NCI-H1930 (cell line): ENCODE results near the gene TSC22D3.
"Not testable (repeated sequence)": the region's sequence is repeated elsewhere in the genome, so short reads cannot be mapped to it uniquely, and the experiment has no call there.

Experiments
- DNase-seq, 2 experiments: peaks; one replicate each; lab custom pipeline; 2025; lab: John Stamatoyannopoulos, UW

TSC22D3 gene

DNA sequence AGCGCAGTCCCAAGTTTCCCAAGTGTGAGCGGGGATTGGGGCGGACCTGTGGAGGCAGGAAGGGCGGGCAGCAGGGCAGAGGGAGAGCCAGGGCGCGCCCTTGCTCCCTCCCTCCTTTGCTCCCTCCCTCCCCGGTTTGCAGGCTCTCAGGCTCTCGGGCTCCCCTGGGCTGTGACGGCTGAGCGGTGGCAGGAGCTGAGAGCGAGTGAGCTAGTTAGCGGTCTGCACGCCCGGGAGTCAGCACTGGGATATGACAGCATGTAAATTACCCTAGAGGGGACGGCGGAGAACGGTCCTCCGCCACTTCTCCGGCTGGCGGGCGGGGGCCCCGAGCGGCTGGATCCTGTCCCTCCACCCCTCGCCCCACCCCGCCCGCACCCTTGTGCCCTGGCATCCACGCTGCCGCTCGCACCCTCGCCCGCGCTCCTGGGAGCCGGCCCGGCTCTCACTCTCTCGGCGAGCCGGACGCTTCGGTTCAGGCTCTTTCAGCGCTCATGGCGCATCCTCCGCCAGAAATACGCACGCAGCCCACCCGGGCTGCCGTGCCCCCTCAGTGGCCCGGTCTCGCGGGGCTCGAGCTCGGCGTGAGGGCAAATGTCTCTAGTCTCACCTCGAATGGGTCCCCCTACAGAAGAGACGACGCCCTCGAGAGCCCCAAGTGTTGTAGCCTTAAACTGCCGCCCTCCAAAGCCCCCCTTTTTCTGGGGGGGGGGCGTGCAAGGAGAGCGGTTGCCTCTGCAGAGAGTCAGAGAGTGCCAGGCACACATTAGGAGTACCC, at the start of gene TSC22D3:
Gene TSC22D3, minus strand, starts transcription at position 54 of the 778 bp plus-strand sequence. CDS start 368 bp downstream, outside the sequence.
- DNase-seq: peak; percentile 19 to 50

- no peak for DNase-seq
Measured at GRCh38 chrX:107823456-107823855, 47.9 kb upstream of the TSC22D3 start.

GRCh38 chrX:107823042-107823441, 47.5 kb upstream of the TSC22D3 start:
- DNase-seq: no peak

- DNase-seq: no peak
Measured at GRCh38 chrX:107818900-107819521, 43.4 kb upstream of the TSC22D3 start.

DNA sequence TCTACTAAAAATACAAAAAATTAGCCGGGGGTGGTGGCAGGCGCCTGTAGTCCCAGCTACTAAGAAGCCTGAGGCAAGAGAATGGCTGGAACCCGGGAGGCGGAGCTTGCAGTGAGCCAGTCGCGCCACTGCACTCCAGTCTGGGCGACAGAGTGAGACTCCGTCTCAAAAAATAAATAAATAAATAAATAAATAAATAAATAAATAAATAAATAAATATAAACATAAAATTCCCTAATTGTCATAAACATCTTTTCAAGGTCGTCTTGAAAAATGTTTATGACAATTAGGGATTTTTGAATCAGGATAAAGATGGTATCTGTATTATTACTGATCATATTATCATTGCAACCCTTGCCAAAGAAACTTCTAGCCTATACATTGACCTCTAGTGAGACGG, 34.5 kb upstream of the TSC22D3 start:
- not testable (repeated sequence) for DNase-seq

- DNase-seq: no peak
Measured at GRCh38 chrX:107805179-107805578, 29.6 kb upstream of the TSC22D3 start.

DNA sequence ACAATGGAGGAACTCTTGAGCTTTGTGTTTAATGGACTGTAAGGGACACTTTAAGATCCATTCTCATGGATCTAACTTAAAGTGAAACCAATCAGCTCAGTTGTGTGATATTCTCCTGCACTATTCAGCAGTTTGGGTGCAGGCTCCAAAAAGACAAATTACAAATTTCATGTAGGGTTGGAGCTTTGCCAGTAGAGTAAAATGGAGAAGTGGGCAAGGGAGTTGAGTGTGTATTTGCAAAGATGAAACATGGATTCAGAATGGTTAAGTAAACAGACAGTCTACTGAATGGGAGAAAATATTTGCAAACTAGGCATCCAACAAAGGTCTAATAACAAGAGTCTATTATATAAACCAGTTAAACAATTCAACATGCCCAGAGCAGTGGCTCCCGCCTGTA, 28.8 kb upstream of the TSC22D3 start:
- DNase-seq: no peak

DNA sequence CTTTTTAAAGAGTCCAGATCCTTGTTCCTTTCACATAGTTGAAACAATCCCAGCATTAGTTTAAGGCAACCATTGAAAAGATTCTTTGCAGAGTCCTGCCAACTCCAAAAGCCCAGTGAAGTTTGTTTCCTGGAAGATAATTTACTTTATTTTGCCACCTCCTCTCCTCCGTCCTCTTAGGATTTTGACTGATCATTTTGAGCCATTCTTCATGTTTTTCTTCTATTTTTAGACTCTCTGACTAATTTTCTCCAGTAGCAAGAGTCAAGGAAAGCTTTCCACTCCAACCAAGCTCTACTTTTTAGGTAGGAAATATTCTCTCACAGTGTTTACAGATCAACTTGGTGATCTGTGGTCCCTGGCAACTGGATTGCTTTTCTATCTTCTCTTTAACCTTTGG, 12.2 kb upstream of the TSC22D3 start:
- no peak for DNase-seq

- no peak for DNase-seq
Measured at GRCh38 chrX:107780525-107780924, 4.9 kb upstream of the TSC22D3 start.

GRCh38 chrX:107777536-107777832, 1.9 kb upstream of the TSC22D3 start, which contains the start of gene NCBP2L:
Gene NCBP2L, plus strand, starts transcription at chrX:107777733. Its CDS starts 16,488 bp downstream, at chrX:107794221.
- no peak for DNase-seq

DNA sequence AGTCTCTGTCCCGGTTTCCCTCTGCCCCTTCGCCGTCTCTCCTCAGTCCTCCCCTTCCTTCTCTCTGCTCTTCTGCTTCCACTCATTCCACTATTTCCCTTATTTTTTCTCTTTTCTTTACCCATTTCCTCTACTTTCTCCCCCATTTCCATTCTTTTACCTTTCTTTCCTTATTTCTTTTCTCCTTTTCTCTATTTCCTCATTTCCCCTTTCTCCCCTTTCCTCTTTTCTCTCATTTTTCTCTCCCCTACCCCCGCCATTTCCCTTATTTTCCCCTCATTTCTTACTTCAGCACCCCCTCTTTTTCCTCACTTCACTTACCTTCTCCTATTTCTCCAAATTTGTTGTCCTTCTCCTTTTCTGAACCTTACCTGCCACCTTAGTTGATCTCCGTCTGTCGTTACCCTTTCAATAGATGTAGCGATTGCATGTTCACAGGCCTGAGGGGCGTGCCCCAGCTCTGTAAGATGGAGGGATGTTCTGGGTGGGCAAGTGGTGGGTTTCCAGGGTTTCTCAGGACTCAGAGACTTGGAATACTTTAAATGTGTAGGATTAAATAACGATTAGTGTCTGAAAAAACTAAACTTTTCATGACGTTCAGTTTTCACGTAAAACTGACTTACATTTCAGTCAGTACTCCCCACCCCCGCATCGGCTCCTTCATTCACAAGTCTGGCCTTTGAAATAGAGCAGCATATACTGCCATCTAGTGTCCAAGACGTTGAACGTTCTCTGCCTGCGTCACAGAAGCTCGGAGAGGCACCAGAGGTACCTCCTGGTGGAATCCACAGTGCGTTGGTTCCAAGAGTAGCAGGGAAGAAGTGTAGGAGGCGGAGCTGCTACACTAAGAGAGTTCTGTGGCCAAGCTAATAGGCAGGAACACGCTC, 1.3 kb upstream of the TSC22D3 start:
- peak; percentile 43 to 70 for DNase-seq

- DNase-seq: no peak
Measured at GRCh38 chrX:107775000-107775733, 420 bp downstream of the TSC22D3 start.

- DNase-seq: no peak
Measured at GRCh38 chrX:107773906-107774435, 1.6 kb downstream of the TSC22D3 start.

- no peak for DNase-seq
Measured at GRCh38 chrX:107773206-107773605, 2.4 kb downstream of the TSC22D3 start.

- DNase-seq: no peak
Measured at GRCh38 chrX:107769581-107770317, 5.8 kb downstream of the TSC22D3 start.

- no peak for DNase-seq
Measured at GRCh38 chrX:107768051-107768450, 7.5 kb downstream of the TSC22D3 start.

DNA sequence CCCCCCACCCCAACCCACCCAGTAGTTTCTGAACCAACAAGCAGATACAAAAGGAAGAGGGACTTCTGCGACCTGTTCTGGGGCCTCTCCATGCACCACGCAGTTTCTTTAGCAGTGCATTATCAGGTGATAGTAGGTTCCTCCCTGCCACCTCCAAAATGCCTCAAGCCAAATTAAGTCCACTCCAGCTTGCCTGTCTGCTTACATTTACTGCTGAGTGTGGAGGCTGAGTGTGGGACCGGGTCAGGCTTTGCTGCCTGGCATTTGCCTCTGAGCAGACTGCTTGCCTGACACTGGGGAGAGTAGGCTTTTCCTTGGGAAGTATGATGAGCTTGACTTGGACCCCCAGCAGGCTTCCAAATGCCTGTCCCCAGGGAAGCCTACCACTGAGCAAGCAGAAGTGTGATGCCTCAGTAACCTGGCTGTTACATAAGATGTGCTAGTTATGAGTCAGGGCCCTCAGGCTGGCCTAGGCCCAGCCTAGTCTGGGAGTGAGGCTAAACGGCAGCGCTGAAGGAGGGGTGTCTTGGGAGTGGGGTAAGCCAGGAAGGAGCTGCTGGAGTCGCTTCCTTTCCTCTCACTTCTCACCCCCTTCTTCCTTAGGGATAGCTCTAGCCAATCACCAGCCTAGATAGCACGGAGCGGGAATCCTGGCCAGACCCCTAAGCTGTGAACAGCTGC, 9.0 kb downstream of the TSC22D3 start:
- no peak for DNase-seq

DNA sequence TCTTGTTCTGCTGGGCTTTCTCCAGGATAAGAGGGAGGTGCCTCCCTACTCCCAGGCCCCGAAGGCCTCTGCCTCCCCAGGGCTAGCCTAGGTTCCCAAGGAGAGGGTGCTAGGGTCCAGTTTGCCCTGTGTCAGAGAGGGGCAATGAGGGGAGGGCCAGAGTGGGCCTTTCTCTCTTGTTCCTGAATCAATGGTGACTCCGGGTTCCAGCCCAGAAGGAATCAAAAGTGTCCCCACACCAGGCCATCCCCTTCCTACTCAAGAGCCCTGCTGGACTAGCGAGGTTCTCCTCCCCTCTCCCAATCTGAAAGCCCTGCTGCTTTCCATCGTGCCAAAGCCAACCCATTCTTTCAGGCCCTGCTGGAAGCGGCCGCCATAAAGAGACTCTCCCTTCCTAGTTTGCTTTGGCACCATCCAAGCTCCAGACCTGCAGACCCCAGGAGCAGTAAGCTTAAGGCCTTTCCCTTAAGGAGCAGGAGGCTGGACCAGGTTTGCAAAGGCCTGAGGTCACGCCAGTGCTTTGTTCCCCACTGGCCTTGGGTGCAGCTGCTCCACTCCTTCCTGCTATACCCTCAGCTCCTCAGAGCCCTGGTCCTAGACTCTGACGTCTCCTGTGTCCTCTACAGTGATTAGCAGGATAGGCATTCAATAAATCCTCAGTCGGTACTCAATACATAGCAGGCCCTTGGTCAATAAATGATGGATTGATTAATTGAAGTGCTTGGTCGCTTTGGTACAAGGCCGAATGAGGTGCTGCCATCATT, 10.6 kb downstream of the TSC22D3 start:
- DNase-seq: no peak

- DNase-seq: no peak
Measured at GRCh38 chrX:107763647-107764046, 11.9 kb downstream of the TSC22D3 start.
